Thoracic aorta (tissue), 2 donors: ENCODE measurements around the gene IQSEC3. TPM values are rescaled to one million over a fixed set of nuclear protein-coding genes. Genes with fewer than 3 reads are reported as not detected.

Source experiments
- ATAC-seq: fragments of 150-250 bp; one replicate; pipeline ENCODE4 v1.8.0; 2017; ENCODE audit warnings: low read depth; ENCODE audit not compliant: insufficient number of reproducible peaks, low FRiP score
- DNase-seq: peaks from one replicate; pipeline ENCODE4 v3.0.0-alpha.2; 2020; ENCODE audit warnings: low spot score
- H3K27ac ChIP-seq, 2 donors: fragments of 200-600 bp; sonication (generic); 1 replicate in 1 of 2; 2 replicates in 1 of 2; pipeline ENCODE4 v1.5.1; 2016; ENCODE audit warnings: mild to moderate bottlenecking in 2 of 2, moderate library complexity in 2 of 2
- H3K27me3 ChIP-seq: fragments of 200-600 bp; sonication (generic); replicated peaks from 2 replicates; pipeline ENCODE4 v1.6.0; 2016; ENCODE audit warnings: mild to moderate bottlenecking; ENCODE audit not compliant: insufficient read depth
- H3K36me3 ChIP-seq: fragments of 200-600 bp; sonication (generic); one replicate; pipeline ENCODE4 v1.5.1; 2016
- H3K4me1 ChIP-seq, 2 donors: fragments of 200-600 bp; sonication (generic); 1 replicate in 1 of 2; 2 replicates in 1 of 2; pipeline versions ENCODE4 v1.5.1 to v1.6.0; 2016; ENCODE audit warnings: low read depth in 2 of 2, mild to moderate bottlenecking in 1 of 2; ENCODE audit not compliant: control insufficient read depth in 1 of 2
- H3K4me3 ChIP-seq: fragments of 200-600 bp; sonication (generic); 2 replicates; pipeline ENCODE4 v1.5.1; 2016; ENCODE audit warnings: mild to moderate bottlenecking
- H3K9me3 ChIP-seq: fragments of 200-600 bp; sonication (generic); 2 replicates; pipeline ENCODE4 v1.5.1; 2016
- total RNA-seq, 2 donors: library from RNA; depleted of rRNA; stranded (reverse); fragments of >200 nt; gene quantifications; one replicate each; pipeline versions ENCODE4 v1.1.0 to v1.2.3, GENCODE V29; 2016
- TF ChIP-seq, protein P1 (sequence below): fragments of 200-600 bp; sonication (generic); IDR thresholded peaks from one replicate; pipeline ENCODE4 v1.5.1; 2019; ENCODE audit warnings: antibody characterized with exemption

Gene IQSEC3
- total RNA-seq, 2 donors from 2014 or later: 1.1 to 1.3 TPM

DNA sequence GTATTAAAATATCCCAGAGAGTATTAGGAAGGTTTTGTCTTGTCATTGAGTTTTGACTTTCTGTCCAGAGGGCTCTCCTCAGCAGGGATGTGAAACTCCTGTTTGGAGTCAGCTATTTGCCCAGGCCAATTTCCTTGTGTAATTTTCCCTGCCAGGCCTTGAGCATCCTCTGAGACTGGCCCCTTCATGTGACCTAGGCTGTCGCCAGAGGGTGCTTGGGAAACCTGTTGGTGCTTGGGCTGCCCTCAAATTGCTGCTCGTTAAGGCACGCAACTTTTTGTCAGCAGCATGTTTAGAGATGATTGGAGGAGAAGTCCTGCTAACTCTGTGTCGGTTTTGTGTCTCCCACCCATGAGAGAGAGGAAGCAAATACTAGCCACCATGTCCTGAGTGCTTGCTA is 39.1 kb downstream of the IQSEC3 start:
- no peaks in the 10 kb centered on the region for H3K4me1 ChIP-seq
- TF ChIP-seq, protein P1, sequence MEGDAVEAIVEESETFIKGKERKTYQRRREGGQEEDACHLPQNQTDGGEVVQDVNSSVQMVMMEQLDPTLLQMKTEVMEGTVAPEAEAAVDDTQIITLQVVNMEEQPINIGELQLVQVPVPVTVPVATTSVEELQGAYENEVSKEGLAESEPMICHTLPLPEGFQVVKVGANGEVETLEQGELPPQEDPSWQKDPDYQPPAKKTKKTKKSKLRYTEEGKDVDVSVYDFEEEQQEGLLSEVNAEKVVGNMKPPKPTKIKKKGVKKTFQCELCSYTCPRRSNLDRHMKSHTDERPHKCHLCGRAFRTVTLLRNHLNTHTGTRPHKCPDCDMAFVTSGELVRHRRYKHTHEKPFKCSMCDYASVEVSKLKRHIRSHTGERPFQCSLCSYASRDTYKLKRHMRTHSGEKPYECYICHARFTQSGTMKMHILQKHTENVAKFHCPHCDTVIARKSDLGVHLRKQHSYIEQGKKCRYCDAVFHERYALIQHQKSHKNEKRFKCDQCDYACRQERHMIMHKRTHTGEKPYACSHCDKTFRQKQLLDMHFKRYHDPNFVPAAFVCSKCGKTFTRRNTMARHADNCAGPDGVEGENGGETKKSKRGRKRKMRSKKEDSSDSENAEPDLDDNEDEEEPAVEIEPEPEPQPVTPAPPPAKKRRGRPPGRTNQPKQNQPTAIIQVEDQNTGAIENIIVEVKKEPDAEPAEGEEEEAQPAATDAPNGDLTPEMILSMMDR: no peak
- H3K27ac ChIP-seq: no peak overlapping the region
- ATAC-seq (no peak), DNase-seq (no peak)
- H3K27me3 ChIP-seq: no peaks in the 10 kb centered on the region
- H3K9me3 ChIP-seq: no peaks in the 10 kb centered on the region
- H3K36me3 ChIP-seq: no peaks in the 10 kb centered on the region
- no peak overlapping the region for H3K4me3 ChIP-seq

DNA sequence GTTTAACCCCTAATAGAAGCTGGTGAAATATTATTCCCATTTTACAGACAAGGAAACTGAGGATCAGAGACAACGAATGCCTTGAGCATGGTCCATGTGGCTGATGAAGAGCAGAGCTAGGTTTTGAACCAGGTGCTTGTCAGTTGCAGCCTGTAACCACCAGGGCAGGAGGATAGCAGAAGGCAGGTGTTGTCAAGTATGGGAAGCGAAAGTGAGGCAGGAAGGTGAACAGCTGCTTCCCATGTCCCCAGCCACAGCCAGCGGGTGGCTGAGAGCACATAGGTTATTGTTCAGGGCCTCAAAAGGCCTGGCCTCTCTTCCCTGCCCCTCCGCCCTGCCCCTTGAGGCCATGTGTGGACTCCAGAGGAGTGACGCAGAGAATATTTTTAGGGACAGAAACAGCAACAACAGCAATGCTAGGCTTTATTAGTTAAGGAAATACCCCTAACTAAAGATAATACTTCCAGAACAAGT is 39.6 kb downstream of the IQSEC3 start:
- no peaks in the 10 kb centered on the region for H3K27me3 ChIP-seq
- no peak overlapping the region for H3K4me3 ChIP-seq
- H3K36me3 ChIP-seq: no peaks in the 10 kb centered on the region
- DNase-seq (no peak), ATAC-seq (no peak)
- no peaks in the 10 kb centered on the region for H3K4me1 ChIP-seq
- H3K9me3 ChIP-seq: no peaks in the 10 kb centered on the region
- TF ChIP-seq, protein P1: no peak
- no peak overlapping the region for H3K27ac ChIP-seq

DNA sequence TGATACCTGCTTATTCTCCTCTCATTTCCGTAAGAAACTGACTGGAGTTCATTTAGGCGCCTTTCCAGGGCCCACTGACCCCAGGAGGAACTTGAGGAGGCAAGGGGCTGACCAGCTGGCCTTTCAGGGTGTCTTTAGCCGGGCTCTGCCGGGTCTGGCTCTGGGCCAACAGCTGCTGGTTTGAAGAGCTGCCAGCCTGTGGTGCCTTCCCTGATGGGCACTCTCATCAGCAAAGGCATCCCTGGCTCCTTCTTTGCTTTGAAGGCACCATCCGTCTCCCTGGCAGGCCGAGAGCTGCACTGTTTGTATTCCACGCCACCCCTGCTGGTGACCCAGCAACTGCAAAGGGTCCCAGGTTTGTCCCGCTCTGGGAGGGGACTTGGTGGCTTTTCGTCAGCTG is 42.0 kb downstream of the IQSEC3 start:
- H3K9me3 ChIP-seq: no peaks in the 10 kb centered on the region
- no peaks in the 10 kb centered on the region for H3K4me1 ChIP-seq
- DNase-seq (no peak), ATAC-seq (no peak)
- TF ChIP-seq, protein P1: no peak
- no peak overlapping the region for H3K27ac ChIP-seq
- no peaks in the 10 kb centered on the region for H3K27me3 ChIP-seq
- H3K4me3 ChIP-seq: no peak overlapping the region
- no peaks in the 10 kb centered on the region for H3K36me3 ChIP-seq

- Histone ChIP-seq H3K27me3 (no peaks in the 10 kb centered on the region), H3K9me3 (no peaks in the 10 kb centered on the region), H3K27ac (no peak overlapping the region), H3K4me3 (no peak overlapping the region), H3K4me1 (no peaks in the 10 kb centered on the region), H3K36me3 (no peaks in the 10 kb centered on the region)
- ATAC-seq: no peak
- TF ChIP-seq, protein P1: no peak
- DNase-seq: no peak
Observed at GRCh38 chr12:109446-109845, 42.9 kb downstream of the IQSEC3 start.

DNA sequence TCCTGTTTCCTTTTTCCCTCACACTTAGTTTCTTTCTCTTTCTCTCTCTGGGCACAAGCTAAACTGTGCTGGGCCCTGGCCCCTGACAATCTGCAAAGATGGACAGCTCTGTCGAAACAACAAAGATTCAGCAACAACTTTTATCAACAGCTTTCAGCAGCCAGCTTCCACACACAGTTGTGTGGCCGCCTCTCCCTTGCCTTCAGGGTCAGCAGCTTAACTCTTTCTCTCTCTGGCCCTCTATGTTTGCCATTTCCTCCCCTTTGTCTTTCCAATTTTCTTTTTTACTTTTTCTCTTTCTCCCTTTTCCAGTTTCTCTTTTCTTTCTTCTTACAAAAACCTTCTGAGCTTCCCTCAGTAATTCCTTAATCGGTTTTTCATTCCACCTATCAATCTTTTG is 43.3 kb downstream of the IQSEC3 start:
- Histone ChIP-seq H3K27ac (no peak overlapping the region), H3K4me3 (no peak overlapping the region), H3K27me3 (no peaks in the 10 kb centered on the region), H3K36me3 (no peaks in the 10 kb centered on the region), H3K4me1 (no peaks in the 10 kb centered on the region), H3K9me3 (no peaks in the 10 kb centered on the region)
- ATAC-seq: no peak
- TF ChIP-seq, protein P1: no peak
- no peak for DNase-seq
